Measurements from ENCODE around the gene PDS5B.
"Not testable (repeated sequence)": the region's sequence is repeated elsewhere in the genome, so short reads cannot be mapped to it uniquely, and the experiment has no call there.

PDS5B gene

DNA sequence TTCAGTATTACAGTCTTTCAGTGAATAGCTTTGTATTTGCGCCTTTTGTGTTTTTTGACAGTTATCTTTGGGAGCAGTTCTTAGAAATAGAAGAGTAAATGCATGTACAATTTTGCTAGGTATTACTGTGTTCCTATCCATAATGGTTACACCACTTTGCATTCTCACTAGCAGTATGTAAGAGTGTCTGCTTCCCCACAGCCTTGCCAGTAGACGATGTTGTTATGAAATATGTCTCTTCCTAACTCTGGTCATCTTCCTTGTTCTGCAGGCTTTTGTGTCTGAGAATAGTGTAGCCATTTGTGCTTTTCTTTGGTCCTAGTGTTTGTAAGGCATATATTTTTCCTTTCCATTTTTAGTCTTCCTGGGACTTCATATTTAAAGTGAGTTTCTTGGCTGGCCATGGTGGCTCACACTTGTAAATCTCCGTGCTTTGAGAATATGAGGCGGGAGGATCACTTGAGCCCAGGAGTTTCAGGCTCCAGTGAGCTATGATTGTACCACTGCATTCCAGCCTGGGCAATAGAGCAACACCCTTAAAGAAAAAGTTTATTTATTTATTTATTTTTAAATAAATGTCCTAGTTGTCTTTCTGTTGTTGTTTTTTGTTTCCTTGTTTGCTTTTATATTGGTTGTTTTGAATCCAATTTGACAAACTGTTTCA, 140.3 kb downstream of the PDS5B start:
- DNase-seq (ENCODE audit: low read depth), result no peak

DNA sequence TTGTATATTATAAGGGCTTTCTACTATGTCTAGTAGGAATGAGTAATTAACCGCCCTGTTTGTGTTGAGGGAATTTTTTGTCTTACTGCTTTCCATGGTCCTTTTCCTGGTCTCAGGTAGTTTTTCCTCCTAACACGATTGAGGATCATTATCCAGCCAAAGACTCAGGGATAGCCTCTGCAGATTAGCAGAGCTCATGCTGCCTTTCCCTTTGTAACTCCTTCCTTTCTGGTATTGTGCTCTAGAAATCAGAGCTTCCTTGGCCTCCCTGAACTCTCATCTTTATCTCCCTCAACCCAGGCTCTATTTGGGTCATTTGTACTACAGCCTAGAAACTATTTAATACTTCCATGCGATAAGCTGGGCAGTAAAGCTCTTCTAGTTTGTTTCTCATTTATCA, 142.1 kb downstream of the PDS5B start:
- DNase-seq (ENCODE audit: low read depth), result no peak

GRCh38 chr13:32729097-32729496, 142.8 kb downstream of the PDS5B start:
- not testable (repeated sequence) for DNase-seq (ENCODE audit: low read depth)

- DNase-seq (ENCODE audit: low read depth), result no peak
Observed at GRCh38 chr13:32731074-32731473, 144.8 kb downstream of the PDS5B start.

DNA sequence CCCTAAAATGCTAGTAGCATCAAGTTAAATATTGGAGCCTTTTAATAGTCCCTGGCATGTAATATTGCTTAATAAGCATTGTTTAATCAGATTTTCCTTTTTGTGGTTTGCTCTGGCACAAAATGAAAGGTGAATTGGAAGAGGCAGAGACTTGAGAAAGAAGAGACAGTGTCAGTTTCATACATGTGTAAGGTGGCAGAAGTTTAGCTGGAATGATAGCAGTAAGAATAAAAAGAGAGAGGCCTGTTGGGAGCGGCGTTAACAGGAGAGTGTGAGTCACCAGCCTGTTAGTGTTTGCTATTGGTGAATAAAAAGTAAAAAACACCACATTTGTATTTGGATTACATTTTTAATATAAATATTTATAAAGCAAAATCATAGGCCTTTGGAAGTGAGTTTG, 145.3 kb downstream of the PDS5B start:
- DNase-seq (ENCODE audit: low read depth), result peak; percentile 4

DNA sequence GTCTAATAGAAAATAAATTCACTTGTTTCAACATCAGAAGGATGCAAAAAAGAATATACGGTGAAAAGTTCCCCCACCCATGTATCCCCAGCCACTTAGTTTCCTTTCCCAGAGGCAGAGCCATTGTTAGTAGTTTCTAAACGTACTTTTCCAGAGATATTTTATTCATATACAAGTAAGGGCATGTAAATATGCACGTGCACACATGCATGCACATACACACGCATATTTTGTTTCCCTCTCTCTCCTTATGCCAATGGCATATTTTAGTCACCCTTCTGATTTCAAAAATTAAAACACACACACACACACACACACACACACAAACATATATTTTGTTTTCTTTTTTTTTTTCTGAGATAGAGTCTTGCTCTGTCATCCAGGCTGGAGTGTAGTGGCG, 147.4 kb downstream of the PDS5B start:
- DNase-seq (ENCODE audit: low read depth), result no peak

GRCh38 chr13:32734511-32734910, 148.3 kb downstream of the PDS5B start:
- no peak for DNase-seq (ENCODE audit: low read depth)

- no peak for DNase-seq (ENCODE audit: low read depth)
Observed at GRCh38 chr13:32735859-32736258, 149.6 kb downstream of the PDS5B start.

DNA sequence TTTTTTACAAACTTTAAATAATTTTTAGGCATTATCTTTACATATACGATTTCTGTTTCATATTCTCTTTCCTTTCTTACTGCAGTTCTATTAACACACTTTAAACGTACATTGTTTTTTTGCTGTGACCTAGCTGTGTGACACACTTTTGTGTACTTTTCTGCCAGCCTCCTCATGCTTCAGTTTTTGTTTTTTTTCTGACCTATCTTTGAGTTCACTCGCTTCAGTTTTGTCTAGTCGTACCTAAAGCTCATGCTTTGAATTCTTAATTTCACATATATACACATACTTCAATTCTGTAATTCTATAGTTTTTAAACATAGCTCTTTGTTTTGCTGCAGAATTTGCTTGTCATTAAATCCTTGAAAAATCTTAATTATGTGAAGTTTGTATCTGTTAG, 150.4 kb downstream of the PDS5B start:
- no peak for DNase-seq (ENCODE audit: low read depth)

- no peak for DNase-seq (ENCODE audit: low read depth)
Observed at GRCh38 chr13:32737111-32737571, 150.9 kb downstream of the PDS5B start.

GRCh38 chr13:32737679-32738078, 151.4 kb downstream of the PDS5B start:
- no peak for DNase-seq (ENCODE audit: low read depth)

DNA sequence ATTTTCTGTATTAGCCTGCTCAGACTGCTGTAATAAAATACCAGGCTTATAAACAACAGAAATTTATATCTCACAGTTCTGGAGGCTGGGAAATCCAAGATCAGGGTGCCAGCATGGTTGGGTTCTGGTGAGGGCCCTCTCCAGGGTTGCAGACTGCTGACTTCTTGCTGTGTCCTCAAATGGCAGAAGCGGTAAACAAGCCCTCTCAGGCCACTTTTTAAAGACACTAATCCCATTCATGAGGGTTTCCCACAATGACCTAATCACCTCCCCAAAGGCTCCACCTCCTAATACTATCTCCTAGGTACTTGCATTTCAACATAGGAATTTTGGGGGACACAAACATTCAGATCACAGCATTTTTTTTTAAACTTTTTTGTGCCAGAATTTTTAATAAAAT, 159.3 kb downstream of the PDS5B start:
- no peak for DNase-seq (ENCODE audit: low read depth)

DNA sequence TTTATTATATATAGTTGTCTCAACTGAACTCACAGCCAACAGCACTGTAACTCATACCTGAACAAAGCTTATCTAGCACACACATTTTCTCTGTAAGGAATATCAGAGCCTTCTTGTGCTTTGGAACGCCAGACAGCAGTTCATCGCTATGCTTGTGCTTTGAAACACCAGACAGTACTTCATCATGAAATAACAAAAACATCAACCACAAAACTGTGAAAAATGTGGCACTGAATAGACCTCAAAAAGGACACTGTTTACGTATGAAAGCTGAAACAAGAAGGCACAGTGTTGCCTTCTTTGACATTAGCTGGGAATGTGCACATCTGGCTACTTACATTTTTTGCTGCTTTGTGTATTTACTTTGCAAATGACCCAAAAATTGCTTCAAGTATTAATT, 160.2 kb downstream of the PDS5B start:
- no peak for DNase-seq (ENCODE audit: low read depth)

- no peak for DNase-seq (ENCODE audit: low read depth)
Observed at GRCh38 chr13:32748305-32748704, 162.1 kb downstream of the PDS5B start.

GRCh38 chr13:32751340-32751739, 165.1 kb downstream of the PDS5B start:
- no peak for DNase-seq (ENCODE audit: low read depth)

GRCh38 chr13:32752311-32752710, 166.1 kb downstream of the PDS5B start:
- no peak for DNase-seq (ENCODE audit: low read depth)

DNA sequence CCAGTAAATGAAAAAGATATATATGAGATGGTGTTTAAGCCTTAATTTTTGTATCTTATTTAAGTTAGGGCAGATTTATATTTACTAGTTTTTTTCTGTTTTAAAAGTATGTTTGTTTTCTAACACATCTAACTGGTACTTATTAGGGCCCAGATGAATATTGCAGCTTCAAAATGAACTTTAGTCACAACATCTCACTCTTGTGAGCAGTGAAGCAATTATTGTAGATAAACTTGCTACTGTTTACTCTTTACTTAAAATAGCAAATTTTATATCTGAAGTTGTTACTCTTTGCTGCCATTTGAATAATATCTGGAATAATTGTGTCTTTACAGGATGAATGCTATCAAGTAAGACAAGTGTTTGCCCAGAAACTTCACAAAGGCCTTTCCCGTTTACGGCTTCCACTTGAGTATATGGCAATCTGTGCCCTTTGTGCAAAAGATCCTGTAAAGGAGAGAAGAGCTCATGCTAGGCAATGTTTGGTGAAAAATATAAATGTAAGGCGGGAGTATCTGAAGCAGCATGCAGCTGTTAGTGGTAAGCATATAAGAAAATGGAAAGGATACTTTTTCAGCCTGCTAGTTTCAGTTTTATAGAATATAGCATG, 166.8 kb downstream of the PDS5B start:
- DNase-seq (ENCODE audit: low read depth), result no peak

DNA sequence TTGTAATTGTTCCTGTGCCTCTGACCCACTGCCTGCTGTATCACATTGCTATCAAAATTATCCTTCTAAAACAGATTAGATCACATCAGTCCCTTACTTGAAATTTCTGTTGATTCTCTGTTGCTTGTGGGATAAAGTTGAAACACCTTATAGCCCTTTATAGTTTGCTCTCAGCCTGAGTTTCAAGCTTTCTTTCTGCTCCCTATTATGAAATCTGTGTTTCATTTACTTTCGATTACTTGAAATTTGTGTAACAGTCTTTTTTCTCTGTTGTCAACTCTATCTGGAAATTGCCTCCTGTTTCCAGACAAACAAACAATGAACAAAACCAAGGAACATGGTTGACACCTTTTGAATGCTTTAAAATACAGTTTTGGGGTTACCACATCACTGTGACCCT, 167.9 kb downstream of the PDS5B start:
- no peak for DNase-seq (ENCODE audit: low read depth)

- no peak for DNase-seq (ENCODE audit: low read depth)
Observed at GRCh38 chr13:32759152-32759551, 172.9 kb downstream of the PDS5B start.

DNA sequence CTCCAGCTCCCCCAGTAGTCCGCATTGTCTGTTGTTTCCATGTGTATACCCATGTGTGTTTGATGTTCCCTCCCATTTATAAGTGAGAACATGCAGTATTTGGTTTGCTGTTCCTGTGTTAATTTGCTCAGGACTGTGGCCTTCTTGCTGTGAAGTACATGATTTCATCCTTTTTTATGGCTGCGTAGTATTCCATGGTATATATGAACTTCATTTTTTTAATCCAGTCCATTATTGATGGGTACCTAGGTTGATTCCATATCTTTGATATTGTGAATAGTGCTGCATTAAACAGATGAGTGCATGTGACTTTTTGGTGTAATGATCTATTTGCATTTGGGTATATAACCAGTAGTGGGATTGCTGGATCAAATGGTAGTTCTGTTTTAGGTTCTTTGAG, 175.2 kb downstream of the PDS5B start:
- no peak for DNase-seq (ENCODE audit: low read depth)

DNA sequence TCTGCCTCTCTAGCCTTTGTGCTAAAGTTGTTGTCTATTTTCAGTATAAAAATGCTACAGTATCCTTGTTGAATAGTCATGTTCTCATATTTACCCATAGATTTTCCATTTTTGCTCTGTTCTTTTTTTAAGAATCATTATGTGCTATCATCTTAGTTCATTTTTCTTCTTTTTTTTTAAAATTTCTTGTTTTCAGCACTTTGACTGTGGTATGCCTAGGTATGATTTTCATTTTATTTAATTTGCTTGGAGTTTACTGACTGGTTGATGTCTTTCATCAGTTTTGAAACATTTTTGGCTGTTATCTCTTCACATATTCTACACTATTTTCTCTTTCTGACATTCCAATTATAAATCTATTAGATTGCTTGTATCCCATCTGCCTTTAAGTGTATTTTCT, 192.9 kb downstream of the PDS5B start:
- DNase-seq (ENCODE audit: low read depth), result no peak

- no peak for DNase-seq (ENCODE audit: low read depth)
Observed at GRCh38 chr13:32781906-32782305, 195.7 kb downstream of the PDS5B start.

DNA sequence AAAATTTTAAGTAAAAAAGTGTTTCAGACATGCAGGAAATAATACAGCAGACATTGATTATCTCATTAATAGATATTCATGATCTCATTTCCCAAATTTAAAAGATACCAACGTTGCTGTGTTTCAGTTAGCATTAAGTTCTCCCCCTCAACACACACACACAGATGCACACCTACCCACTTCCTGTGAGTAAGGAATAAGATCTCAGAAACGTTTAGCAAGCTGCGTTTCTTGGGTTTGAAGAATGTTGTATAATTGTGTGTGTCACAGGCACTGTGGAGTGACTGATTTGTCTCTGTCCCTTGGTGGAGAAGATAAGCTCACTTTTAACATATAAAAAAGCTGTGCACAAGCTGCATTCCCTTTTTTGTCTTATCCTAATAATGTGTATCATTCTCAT, 196.8 kb downstream of the PDS5B start:
- peak; percentile 6 for DNase-seq (ENCODE audit: low read depth)

GRCh38 chr13:32790731-32791130, 204.5 kb downstream of the PDS5B start:
- DNase-seq (ENCODE audit: low read depth), result no peak
